Measurements from ENCODE around the gene GPC6.

DNA sequence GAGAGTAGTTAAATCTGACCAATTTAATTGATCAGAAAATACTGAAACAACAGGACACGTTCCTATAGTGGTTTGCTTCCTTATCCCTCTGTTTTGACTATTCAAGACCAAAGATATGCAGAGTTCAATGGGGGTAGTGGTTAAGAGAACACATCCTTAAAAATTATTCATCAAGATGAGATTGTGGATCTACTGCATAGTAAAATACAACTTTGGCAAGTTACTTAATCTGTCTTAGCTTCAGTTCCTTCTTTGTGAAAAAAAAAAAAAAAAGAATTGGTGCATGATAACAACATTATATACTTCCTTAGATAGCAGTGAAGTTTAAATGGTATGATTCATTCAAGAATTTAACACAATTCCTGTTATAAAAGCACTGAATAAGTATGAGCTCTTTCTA lies 700.8 kb downstream of the GPC6 start:
- TF ChIP-seq, protein P1, sequence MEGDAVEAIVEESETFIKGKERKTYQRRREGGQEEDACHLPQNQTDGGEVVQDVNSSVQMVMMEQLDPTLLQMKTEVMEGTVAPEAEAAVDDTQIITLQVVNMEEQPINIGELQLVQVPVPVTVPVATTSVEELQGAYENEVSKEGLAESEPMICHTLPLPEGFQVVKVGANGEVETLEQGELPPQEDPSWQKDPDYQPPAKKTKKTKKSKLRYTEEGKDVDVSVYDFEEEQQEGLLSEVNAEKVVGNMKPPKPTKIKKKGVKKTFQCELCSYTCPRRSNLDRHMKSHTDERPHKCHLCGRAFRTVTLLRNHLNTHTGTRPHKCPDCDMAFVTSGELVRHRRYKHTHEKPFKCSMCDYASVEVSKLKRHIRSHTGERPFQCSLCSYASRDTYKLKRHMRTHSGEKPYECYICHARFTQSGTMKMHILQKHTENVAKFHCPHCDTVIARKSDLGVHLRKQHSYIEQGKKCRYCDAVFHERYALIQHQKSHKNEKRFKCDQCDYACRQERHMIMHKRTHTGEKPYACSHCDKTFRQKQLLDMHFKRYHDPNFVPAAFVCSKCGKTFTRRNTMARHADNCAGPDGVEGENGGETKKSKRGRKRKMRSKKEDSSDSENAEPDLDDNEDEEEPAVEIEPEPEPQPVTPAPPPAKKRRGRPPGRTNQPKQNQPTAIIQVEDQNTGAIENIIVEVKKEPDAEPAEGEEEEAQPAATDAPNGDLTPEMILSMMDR (IDR thresholded peaks at IDR 0.05; ENCODE audit: extremely low read depth in 1 of 2, insufficient read depth in 1 of 2, low read depth in 1 of 2, low read length in 2 of 2): no peak
- TF ChIP-seq POLR2AphosphoS5 (IDR thresholded peaks at IDR 0.05; ENCODE audit: insufficient read depth, low read depth, low read length): no peak
- TF ChIP-seq POLR2A (IDR thresholded peaks at IDR 0.05; ENCODE audit: low read depth, low read length): no peak
- TF ChIP-seq EZH2 (IDR thresholded peaks at IDR 0.05; ENCODE audit: borderline replicate concordance, low read depth, low read length, severe bottlenecking): no peak
- no peak for TF ChIP-seq GATA2 (IDR thresholded peaks at IDR 0.05; ENCODE audit: insufficient read depth, insufficient read length, low read depth, low read length)
- TF ChIP-seq JUN (IDR thresholded peaks at IDR 0.05; ENCODE audit: borderline replicate concordance, insufficient read depth, insufficient read length, low read depth): no peak
- TF ChIP-seq MYC (IDR thresholded peaks at IDR 0.05; ENCODE audit: low read depth, low read length): no peak
- TF ChIP-seq, protein P2, sequence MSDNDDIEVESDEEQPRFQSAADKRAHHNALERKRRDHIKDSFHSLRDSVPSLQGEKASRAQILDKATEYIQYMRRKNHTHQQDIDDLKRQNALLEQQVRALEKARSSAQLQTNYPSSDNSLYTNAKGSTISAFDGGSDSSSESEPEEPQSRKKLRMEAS (IDR thresholded peaks at IDR 0.05; ENCODE audit: insufficient read depth, insufficient read length): no peak
- TF ChIP-seq FOS (IDR thresholded peaks at IDR 0.05; ENCODE audit: borderline replicate concordance, insufficient read depth, low read length): no peak

Data from endothelial cell of umbilical vein (primary cell).